ENCODE measurements around the gene METTL4. TPM values are rescaled to one million over a fixed set of nuclear protein-coding genes. Genes with fewer than 3 reads are reported as not detected.

The METTL4 gene
- total RNA-seq, 1 donor from 2014 or later: 9.0 TPM

GRCh38 chr18:2588666-2589344, 17.5 kb upstream of the METTL4 start:
- Histone ChIP-seq H3K27ac (ENCODE audit: low read depth, low read length) (no peak overlapping the region), H3K36me3 (ENCODE audit: insufficient read depth, low read length) (peaks cover 7% of the 10 kb centered on the region), H3K79me2 (ENCODE audit: insufficient read depth, low read length) (no peaks in the 10 kb centered on the region), H3K4me2 (ENCODE audit: low read length) (no peak overlapping the region), H3K4me1 (ENCODE audit: insufficient read depth, low read length) (no peaks in the 10 kb centered on the region), H3K27me3 (ENCODE audit: insufficient read depth, low read length) (no peaks in the 10 kb centered on the region), H2AFZ (ENCODE audit: low read depth, low read length) (no peak overlapping the region), H3K9me3 (ENCODE audit: insufficient read depth, low read depth, low read length) (no peaks in the 10 kb centered on the region), H3K9ac (ENCODE audit: low read length) (no peak overlapping the region), H4K20me1 (ENCODE audit: insufficient read depth, low read length) (no peaks in the 10 kb centered on the region), H3K4me3 (ENCODE audit: insufficient read depth, low read depth, low read length) (no peak overlapping the region)
- Mint-ChIP-seq H3K36me3 (ENCODE audit: low read depth, unreplicated experiment) (no peaks in the 10 kb centered on the region), H3K9me3 (ENCODE audit: unreplicated experiment) (no peaks in the 10 kb centered on the region), H3K4me3 (ENCODE audit: unreplicated experiment) (no peak overlapping the region), H3K27ac (ENCODE audit: unreplicated experiment) (peak overlapping the region; percentile 11), H3K27me3 (ENCODE audit: low read depth, unreplicated experiment) (no peaks in the 10 kb centered on the region), H3K4me1 (ENCODE audit: low read depth, unreplicated experiment) (peaks cover 7% of the 10 kb centered on the region)
- TF ChIP-seq CTCF (IDR thresholded peaks at IDR 0.05; ENCODE audit: insufficient read depth, low read depth, low read length) (no peak), EZH2 (IDR thresholded peaks at IDR 0.05; ENCODE audit: insufficient read depth, low read length) (no peak)
- FAIRE-seq: no peak
- no peak for DNase-seq (ENCODE audit: low read depth)

DNA sequence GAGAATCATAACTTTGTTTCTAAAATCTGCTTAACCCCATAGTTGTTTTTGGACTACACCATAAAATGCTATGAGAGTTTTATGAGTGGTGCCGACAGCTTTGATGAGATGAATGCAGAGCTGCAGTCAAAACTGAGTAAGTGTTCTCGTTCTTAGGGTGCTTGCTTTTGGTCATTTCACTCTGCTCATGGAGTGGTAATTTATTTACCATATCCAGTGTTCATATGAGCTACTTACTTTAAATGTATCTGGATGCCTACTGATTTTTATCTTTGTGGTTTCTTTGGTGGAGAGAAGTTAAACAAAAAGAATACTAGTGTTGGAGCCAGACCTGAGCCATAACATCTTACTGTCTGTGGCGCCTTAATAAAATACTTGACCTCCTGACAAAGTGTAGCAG, 16.5 kb upstream of the METTL4 start:
- Mint-ChIP-seq H3K27ac (ENCODE audit: unreplicated experiment) (no peak overlapping the region), H3K4me3 (ENCODE audit: unreplicated experiment) (no peak overlapping the region), H3K27me3 (ENCODE audit: low read depth, unreplicated experiment) (no peaks in the 10 kb centered on the region), H3K9me3 (ENCODE audit: unreplicated experiment) (no peaks in the 10 kb centered on the region), H3K4me1 (ENCODE audit: low read depth, unreplicated experiment) (peaks cover 7% of the 10 kb centered on the region), H3K36me3 (ENCODE audit: low read depth, unreplicated experiment) (no peaks in the 10 kb centered on the region)
- Histone ChIP-seq H2AFZ (ENCODE audit: low read depth, low read length) (no peak overlapping the region), H3K4me1 (ENCODE audit: insufficient read depth, low read length) (no peaks in the 10 kb centered on the region), H3K27me3 (ENCODE audit: insufficient read depth, low read length) (no peaks in the 10 kb centered on the region), H4K20me1 (ENCODE audit: insufficient read depth, low read length) (no peaks in the 10 kb centered on the region), H3K4me3 (ENCODE audit: insufficient read depth, low read depth, low read length) (no peak overlapping the region), H3K79me2 (ENCODE audit: insufficient read depth, low read length) (no peaks in the 10 kb centered on the region), H3K36me3 (ENCODE audit: insufficient read depth, low read length) (peaks cover 7% of the 10 kb centered on the region), H3K27ac (ENCODE audit: low read depth, low read length) (no peak overlapping the region), H3K9me3 (ENCODE audit: insufficient read depth, low read depth, low read length) (no peaks in the 10 kb centered on the region), H3K4me2 (ENCODE audit: low read length) (no peak overlapping the region), H3K9ac (ENCODE audit: low read length) (no peak overlapping the region)
- FAIRE-seq (no peak), DNase-seq (ENCODE audit: low read depth) (no peak)
- TF ChIP-seq EZH2 (IDR thresholded peaks at IDR 0.05; ENCODE audit: insufficient read depth, low read length): no peak
- no peak for TF ChIP-seq CTCF (IDR thresholded peaks at IDR 0.05; ENCODE audit: insufficient read depth, low read depth, low read length)

GRCh38 chr18:2573408-2573807, 2.1 kb upstream of the METTL4 start:
- H3K27ac ChIP-seq (ENCODE audit: low read depth, low read length): no peak overlapping the region
- no peaks in the 10 kb centered on the region for H4K20me1 ChIP-seq (ENCODE audit: insufficient read depth, low read length)
- peak overlapping the region; percentile 47 for H2AFZ ChIP-seq (ENCODE audit: low read depth, low read length)
- peak overlapping the region; percentile 96 for H3K4me2 ChIP-seq (ENCODE audit: low read length)
- H3K4me1 ChIP-seq (ENCODE audit: insufficient read depth, low read length): peaks cover 15% of the 10 kb centered on the region
- H3K79me2 ChIP-seq (ENCODE audit: insufficient read depth, low read length): peaks cover 68% of the 10 kb centered on the region
- Mint-ChIP-seq H3K27ac (ENCODE audit: unreplicated experiment) (no peak overlapping the region), H3K4me1 (ENCODE audit: low read depth, unreplicated experiment) (peaks cover 12% of the 10 kb centered on the region), H3K4me3 (ENCODE audit: unreplicated experiment) (no peak overlapping the region), H3K27me3 (ENCODE audit: low read depth, unreplicated experiment) (no peaks in the 10 kb centered on the region), H3K9me3 (ENCODE audit: unreplicated experiment) (no peaks in the 10 kb centered on the region), H3K36me3 (ENCODE audit: low read depth, unreplicated experiment) (no peaks in the 10 kb centered on the region)
- H3K4me3 ChIP-seq (ENCODE audit: insufficient read depth, low read depth, low read length): peak overlapping the region; percentile 99
- H3K9me3 ChIP-seq (ENCODE audit: insufficient read depth, low read depth, low read length): no peaks in the 10 kb centered on the region
- TF ChIP-seq EZH2 (IDR thresholded peaks at IDR 0.05; ENCODE audit: insufficient read depth, low read length) (no peak), CTCF (IDR thresholded peaks at IDR 0.05; ENCODE audit: insufficient read depth, low read depth, low read length) (no peak)
- FAIRE-seq (no peak), DNase-seq (ENCODE audit: low read depth) (no peak)
- H3K9ac ChIP-seq (ENCODE audit: low read length): peak overlapping the region; percentile 98
- H3K27me3 ChIP-seq (ENCODE audit: insufficient read depth, low read length): no peaks in the 10 kb centered on the region
- peaks cover 11% of the 10 kb centered on the region for H3K36me3 ChIP-seq (ENCODE audit: insufficient read depth, low read length)

Measured in astrocyte (in vitro differentiated cells and primary cell).